Measurements from ENCODE around the gene NCOA5.
A peak's percentile ranks its signal among the peaks of the same experiment; 100 is the strongest.

- TF ChIP-seq PRPF4 (IDR thresholded peaks at IDR 0.05; ENCODE audit: insufficient read depth, low read depth, low read length, poor library complexity, severe bottlenecking) (no peak), SNIP1 (IDR thresholded peaks at IDR 0.05; ENCODE audit: low read depth) (no peak), PRDM10 (IDR thresholded peaks at IDR 0.05; ENCODE audit: partially characterized antibody) (no peak), GTF2F1 (IDR thresholded peaks at IDR 0.05; ENCODE audit: low read depth, low read length) (no peak), ASH1L (IDR thresholded peaks at IDR 0.05; ENCODE audit: borderline replicate concordance, low read depth, partially characterized antibody) (no peak), DLX4 (CRISPR knock-in tag; IDR thresholded peaks at IDR 0.05) (no peak), CTCF (IDR thresholded peaks at IDR 0.05 in 2 of 3, conservative IDR thresholded peaks at IDR 0.05 in 1 of 3; ENCODE audit: insufficient read depth in 2 of 3, low read depth in 1 of 3, low read length in 3 of 3) (peak in 2 of 3 experiments; percentile 28 to 48; a peak in 3 of 6 replicates), ARHGAP35 (IDR thresholded peaks at IDR 0.05; ENCODE audit: partially characterized antibody) (no peak), GATAD2B (IDR thresholded peaks at IDR 0.05; ENCODE audit: borderline replicate concordance) (no peak), HCFC1 (IDR thresholded peaks at IDR 0.05; ENCODE audit: low read depth, low read length) (no peak), ARID2 (IDR thresholded peaks at IDR 0.05) (no peak), MYBL2 (IDR thresholded peaks at IDR 0.05; ENCODE audit: low read depth) (no peak), MYBL2 (CRISPR knock-in tag; IDR thresholded peaks at IDR 0.05; ENCODE audit: borderline replicate concordance) (no peak), EZH2 (IDR thresholded peaks at IDR 0.05; ENCODE audit: borderline replicate concordance, low read depth, low read length) (no peak), CEBPG (CRISPR knock-in tag; IDR thresholded peaks at IDR 0.05) (no peak), CEBPG (tag; conservative IDR thresholded peaks at IDR 0.05 in 1 of 2, IDR thresholded peaks at IDR 0.05 in 1 of 2) (no peak)
Observed at GRCh38 chr20:46087161-46087560, 2.6 kb downstream of the NCOA5 start.
